ENCODE measurements around the gene MINDY4. TPM values are rescaled to one million over a fixed set of nuclear protein-coding genes. Genes with fewer than 3 reads are reported as not detected.

The MINDY4 gene
- total RNA-seq, 1 donor from 2014 or later: 5.3 TPM

GRCh38 chr7:30852744-30853288, 81.6 kb downstream of the MINDY4 start:
- Histone ChIP-seq H3K27me3 (ENCODE audit: control insufficient read depth, insufficient read depth, low read length) (no peaks in the 10 kb centered on the region), H3K4me3 (ENCODE audit: low read depth, low read length) (no peak overlapping the region), H3K36me3 (ENCODE audit: control insufficient read depth, insufficient read depth, low read length) (no peaks in the 10 kb centered on the region)
- no peak for TF ChIP-seq CTCF (IDR thresholded peaks at IDR 0.05; ENCODE audit: insufficient read depth, low read length, poor library complexity, severe bottlenecking)
- no peak for DNase-seq (ENCODE audit: low read depth)

- TF ChIP-seq CTCF (IDR thresholded peaks at IDR 0.05; ENCODE audit: insufficient read depth, low read length, poor library complexity, severe bottlenecking): no peak
- no peaks in the 10 kb centered on the region for H3K27me3 ChIP-seq (ENCODE audit: control insufficient read depth, insufficient read depth, low read length)
- H3K4me3 ChIP-seq (ENCODE audit: low read depth, low read length): no peak overlapping the region
- H3K36me3 ChIP-seq (ENCODE audit: control insufficient read depth, insufficient read depth, low read length): no peaks in the 10 kb centered on the region
- no peak for DNase-seq (ENCODE audit: low read depth)
Measured at GRCh38 chr7:30853576-30853975, 82.4 kb downstream of the MINDY4 start.

- TF ChIP-seq CTCF (IDR thresholded peaks at IDR 0.05; ENCODE audit: insufficient read depth, low read length, poor library complexity, severe bottlenecking): no peak
- H3K4me3 ChIP-seq (ENCODE audit: low read depth, low read length): no peak overlapping the region
- no peaks in the 10 kb centered on the region for H3K27me3 ChIP-seq (ENCODE audit: control insufficient read depth, insufficient read depth, low read length)
- no peaks in the 10 kb centered on the region for H3K36me3 ChIP-seq (ENCODE audit: control insufficient read depth, insufficient read depth, low read length)
- DNase-seq (ENCODE audit: low read depth): no peak
Measured at GRCh38 chr7:30855936-30856335, 84.7 kb downstream of the MINDY4 start.

- no peak overlapping the region for H3K4me3 ChIP-seq (ENCODE audit: low read depth, low read length)
- H3K36me3 ChIP-seq (ENCODE audit: control insufficient read depth, insufficient read depth, low read length): no peaks in the 10 kb centered on the region
- TF ChIP-seq CTCF (IDR thresholded peaks at IDR 0.05; ENCODE audit: insufficient read depth, low read length, poor library complexity, severe bottlenecking): no peak
- no peak for DNase-seq (ENCODE audit: low read depth)
- no peaks in the 10 kb centered on the region for H3K27me3 ChIP-seq (ENCODE audit: control insufficient read depth, insufficient read depth, low read length)
Measured at GRCh38 chr7:30858576-30858975, 87.4 kb downstream of the MINDY4 start.

GRCh38 chr7:30859202-30859939, 88.2 kb downstream of the MINDY4 start:
- no peaks in the 10 kb centered on the region for H3K36me3 ChIP-seq (ENCODE audit: control insufficient read depth, insufficient read depth, low read length)
- no peaks in the 10 kb centered on the region for H3K27me3 ChIP-seq (ENCODE audit: control insufficient read depth, insufficient read depth, low read length)
- no peak for DNase-seq (ENCODE audit: low read depth)
- no peak overlapping the region for H3K4me3 ChIP-seq (ENCODE audit: low read depth, low read length)
- no peak for TF ChIP-seq CTCF (IDR thresholded peaks at IDR 0.05; ENCODE audit: insufficient read depth, low read length, poor library complexity, severe bottlenecking)
